H1 (cell line): Measurements from ENCODE around the gene RASSF4. TPM values are rescaled to one million over a fixed set of nuclear protein-coding genes. Genes with fewer than 3 reads are reported as not detected.
A peak's percentile ranks its signal among the peaks of the same experiment; 100 is the strongest.

Experiments used
- RNF2 ChIP-seq: fragments of 200-900, 300-1000 bp; sonication (generic); IDR thresholded peaks from 2 replicates; pipeline ENCODE4 v1.7.1; 2016; ENCODE audit warnings: borderline replicate concordance, low read depth, mild to moderate bottlenecking, antibody characterized with exemption, low read length; ENCODE audit not compliant: poor library complexity, severe bottlenecking; ENCODE audit errors: missing control alignments
- TCF12 ChIP-seq: IDR thresholded peaks from 2 replicates; pipeline ENCODE4 v1.6.1; 2011; ENCODE audit warnings: low read depth, mild to moderate bottlenecking, low read length
- polyA plus RNA-seq, 7 experiments: library from polyadenylated mRNA; depleted of rRNA in 3 of 7; stranded (reverse) in 5 of 7; unstranded in 2 of 7; fragments of >200 nt in 5 of 7; fragments of 200-250 nt in 2 of 7; gene quantifications; 1 replicate in 5 of 7; 2 replicates in 1 of 7; 4 replicates in 1 of 7; pipeline versions ENCODE4 v1.2.1 to v1.2.3, GENCODE V29; 2011 to 2013; ENCODE audit warnings: missing spikeins in 2 of 7, mixed read lengths in 2 of 7
- total RNA-seq: library from RNA; stranded (reverse); fragmentation: NEBNext Ultra II Directional; extraction: Animal tissue kit (Norgen Biotek cat#: 25700); gene quantifications from 2 replicates; pipeline ENCODE4 v1.2.1, GENCODE V29; 2021
- TF ChIP-seq, protein P1 (sequence below): fragments of 300-600 bp; sonication (generic); IDR thresholded peaks from 2 replicates; pipeline ENCODE4 v1.7.1; 2012; ENCODE audit warnings: low read length, moderate library complexity, mild to moderate bottlenecking, inconsistent platforms; ENCODE audit not compliant: insufficient replicate concordance
- TF ChIP-seq, protein P2 (sequence below): IDR thresholded peaks from 2 replicates; pipeline ENCODE4 v1.6.1; 2012; ENCODE audit warnings: inconsistent platforms

RASSF4 gene
- total and polyA plus RNA-seq, 2 of the 8 experiments (the other 6 are each of a cell fraction or from before 2014, with no cell fraction given), result 14.3 to 14.5 TPM

DNA sequence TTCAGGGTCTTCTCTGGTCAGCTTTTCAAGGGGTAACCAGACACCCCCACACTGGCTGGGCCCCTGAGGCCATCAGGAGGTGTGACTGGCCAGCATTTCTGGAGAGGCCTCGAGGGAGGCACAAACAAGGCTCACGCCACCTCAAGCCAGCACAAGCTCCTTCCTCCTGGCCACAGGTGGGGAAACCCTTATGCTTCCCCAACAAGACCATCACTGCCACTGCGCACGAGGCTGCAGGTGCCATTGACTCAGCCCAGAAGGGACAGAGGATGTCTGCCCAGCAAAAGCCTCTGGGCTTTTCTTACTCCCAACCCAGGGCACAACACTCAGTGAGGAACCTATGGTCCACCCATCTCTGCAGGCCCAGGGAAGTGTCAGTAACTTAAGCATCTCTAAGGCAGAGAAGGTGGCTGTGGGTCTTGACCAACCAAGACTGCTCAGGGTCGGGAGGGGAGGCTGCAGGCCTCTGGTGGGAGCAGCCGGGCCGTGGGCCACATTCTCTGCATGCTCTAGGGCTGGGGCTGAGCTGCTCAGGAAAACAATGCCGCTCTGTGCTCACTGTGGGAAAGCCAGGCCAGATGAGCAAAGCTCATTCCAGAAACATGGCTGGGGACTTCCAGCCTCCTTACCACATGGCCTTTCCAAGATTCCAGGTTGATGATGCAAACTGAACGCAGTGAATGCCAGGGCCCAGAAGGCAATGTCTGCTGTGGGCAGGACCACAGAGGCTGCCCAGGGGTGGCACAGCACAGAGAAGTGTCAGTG is 24.2 kb upstream of the RASSF4 start (continued):
- TF ChIP-seq, protein P1, sequence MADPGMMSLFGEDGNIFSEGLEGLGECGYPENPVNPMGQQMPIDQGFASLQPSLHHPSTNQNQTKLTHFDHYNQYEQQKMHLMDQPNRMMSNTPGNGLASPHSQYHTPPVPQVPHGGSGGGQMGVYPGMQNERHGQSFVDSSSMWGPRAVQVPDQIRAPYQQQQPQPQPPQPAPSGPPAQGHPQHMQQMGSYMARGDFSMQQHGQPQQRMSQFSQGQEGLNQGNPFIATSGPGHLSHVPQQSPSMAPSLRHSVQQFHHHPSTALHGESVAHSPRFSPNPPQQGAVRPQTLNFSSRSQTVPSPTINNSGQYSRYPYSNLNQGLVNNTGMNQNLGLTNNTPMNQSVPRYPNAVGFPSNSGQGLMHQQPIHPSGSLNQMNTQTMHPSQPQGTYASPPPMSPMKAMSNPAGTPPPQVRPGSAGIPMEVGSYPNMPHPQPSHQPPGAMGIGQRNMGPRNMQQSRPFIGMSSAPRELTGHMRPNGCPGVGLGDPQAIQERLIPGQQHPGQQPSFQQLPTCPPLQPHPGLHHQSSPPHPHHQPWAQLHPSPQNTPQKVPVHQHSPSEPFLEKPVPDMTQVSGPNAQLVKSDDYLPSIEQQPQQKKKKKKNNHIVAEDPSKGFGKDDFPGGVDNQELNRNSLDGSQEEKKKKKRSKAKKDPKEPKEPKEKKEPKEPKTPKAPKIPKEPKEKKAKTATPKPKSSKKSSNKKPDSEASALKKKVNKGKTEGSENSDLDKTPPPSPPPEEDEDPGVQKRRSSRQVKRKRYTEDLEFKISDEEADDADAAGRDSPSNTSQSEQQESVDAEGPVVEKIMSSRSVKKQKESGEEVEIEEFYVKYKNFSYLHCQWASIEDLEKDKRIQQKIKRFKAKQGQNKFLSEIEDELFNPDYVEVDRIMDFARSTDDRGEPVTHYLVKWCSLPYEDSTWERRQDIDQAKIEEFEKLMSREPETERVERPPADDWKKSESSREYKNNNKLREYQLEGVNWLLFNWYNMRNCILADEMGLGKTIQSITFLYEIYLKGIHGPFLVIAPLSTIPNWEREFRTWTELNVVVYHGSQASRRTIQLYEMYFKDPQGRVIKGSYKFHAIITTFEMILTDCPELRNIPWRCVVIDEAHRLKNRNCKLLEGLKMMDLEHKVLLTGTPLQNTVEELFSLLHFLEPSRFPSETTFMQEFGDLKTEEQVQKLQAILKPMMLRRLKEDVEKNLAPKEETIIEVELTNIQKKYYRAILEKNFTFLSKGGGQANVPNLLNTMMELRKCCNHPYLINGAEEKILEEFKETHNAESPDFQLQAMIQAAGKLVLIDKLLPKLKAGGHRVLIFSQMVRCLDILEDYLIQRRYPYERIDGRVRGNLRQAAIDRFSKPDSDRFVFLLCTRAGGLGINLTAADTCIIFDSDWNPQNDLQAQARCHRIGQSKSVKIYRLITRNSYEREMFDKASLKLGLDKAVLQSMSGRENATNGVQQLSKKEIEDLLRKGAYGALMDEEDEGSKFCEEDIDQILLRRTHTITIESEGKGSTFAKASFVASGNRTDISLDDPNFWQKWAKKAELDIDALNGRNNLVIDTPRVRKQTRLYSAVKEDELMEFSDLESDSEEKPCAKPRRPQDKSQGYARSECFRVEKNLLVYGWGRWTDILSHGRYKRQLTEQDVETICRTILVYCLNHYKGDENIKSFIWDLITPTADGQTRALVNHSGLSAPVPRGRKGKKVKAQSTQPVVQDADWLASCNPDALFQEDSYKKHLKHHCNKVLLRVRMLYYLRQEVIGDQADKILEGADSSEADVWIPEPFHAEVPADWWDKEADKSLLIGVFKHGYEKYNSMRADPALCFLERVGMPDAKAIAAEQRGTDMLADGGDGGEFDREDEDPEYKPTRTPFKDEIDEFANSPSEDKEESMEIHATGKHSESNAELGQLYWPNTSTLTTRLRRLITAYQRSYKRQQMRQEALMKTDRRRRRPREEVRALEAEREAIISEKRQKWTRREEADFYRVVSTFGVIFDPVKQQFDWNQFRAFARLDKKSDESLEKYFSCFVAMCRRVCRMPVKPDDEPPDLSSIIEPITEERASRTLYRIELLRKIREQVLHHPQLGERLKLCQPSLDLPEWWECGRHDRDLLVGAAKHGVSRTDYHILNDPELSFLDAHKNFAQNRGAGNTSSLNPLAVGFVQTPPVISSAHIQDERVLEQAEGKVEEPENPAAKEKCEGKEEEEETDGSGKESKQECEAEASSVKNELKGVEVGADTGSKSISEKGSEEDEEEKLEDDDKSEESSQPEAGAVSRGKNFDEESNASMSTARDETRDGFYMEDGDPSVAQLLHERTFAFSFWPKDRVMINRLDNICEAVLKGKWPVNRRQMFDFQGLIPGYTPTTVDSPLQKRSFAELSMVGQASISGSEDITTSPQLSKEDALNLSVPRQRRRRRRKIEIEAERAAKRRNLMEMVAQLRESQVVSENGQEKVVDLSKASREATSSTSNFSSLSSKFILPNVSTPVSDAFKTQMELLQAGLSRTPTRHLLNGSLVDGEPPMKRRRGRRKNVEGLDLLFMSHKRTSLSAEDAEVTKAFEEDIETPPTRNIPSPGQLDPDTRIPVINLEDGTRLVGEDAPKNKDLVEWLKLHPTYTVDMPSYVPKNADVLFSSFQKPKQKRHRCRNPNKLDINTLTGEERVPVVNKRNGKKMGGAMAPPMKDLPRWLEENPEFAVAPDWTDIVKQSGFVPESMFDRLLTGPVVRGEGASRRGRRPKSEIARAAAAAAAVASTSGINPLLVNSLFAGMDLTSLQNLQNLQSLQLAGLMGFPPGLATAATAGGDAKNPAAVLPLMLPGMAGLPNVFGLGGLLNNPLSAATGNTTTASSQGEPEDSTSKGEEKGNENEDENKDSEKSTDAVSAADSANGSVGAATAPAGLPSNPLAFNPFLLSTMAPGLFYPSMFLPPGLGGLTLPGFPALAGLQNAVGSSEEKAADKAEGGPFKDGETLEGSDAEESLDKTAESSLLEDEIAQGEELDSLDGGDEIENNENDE, result no peak
- TF ChIP-seq TCF12 (no peak), RNF2 (no peak)
- TF ChIP-seq, protein P2, sequence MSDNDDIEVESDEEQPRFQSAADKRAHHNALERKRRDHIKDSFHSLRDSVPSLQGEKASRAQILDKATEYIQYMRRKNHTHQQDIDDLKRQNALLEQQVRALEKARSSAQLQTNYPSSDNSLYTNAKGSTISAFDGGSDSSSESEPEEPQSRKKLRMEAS, result 0 out of 2 replicates have a peak, but pooled peaks have one; percentile 15
